SKM-1 treated with dmso at 0.1 percent for 144 hours (cell line): ENCODE results near the gene VPS72.
"Not testable (repeated sequence)": the region's sequence is repeated elsewhere in the genome, so short reads cannot be mapped to it uniquely, and the experiment has no call there.

Experiments used
- DNase-seq: peaks from one replicate; lab custom pipeline; 2025; ENCODE audit not compliant: unreplicated experiment; lab: John Stamatoyannopoulos, UW

VPS72 gene

DNA sequence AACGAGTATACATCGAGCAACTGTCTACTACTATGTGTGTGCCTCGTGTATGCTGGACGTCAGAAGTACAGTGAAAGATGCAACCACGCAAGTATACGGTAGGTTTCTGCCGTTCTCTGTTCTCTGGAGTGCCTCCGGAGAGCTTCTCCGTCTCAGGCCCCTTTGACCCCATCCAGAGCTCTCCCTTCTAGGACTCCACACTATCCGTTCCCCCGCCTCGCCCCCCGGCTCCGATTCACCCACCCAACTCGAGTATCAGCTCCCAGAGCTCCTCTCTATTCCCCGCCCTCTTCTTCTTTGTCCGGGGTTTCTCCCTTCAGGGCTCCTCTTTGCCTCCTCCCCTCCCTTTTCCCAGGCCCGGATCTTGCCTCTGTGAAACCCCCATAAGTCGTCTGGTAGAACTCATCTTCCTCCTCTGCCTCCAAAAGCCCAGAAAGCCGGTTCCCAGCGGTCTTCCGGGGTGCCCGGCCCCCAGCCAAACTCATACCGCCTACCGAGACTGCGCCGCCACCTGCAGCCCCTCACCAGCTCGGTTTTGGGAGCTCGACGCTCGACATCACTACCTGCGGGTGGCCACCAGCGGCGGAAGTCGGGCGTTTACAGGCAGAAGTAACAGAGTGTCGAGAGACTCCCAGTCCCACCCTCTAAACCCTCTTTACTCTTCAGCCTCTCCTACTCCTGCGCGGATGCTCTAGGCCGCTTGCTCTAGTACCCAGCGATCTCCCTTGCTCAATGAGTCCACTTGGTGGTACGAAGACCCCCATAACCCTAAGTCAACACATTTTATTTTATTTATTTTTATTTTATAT lies at the start of gene VPS72:
Gene VPS72, minus strand, starts transcription at position 561 of the 809 bp plus-strand sequence. Its CDS starts 76 bp downstream, at position 485.
- peak; percentile 96 for DNase-seq

- no peak for DNase-seq
These were observed 48.4 kb upstream of the VPS72 start for GRCh38 chr1:151238467-151238739.

- peak; percentile 42 for DNase-seq
These were observed 47.9 kb upstream of the VPS72 start for GRCh38 chr1:151237678-151238466.

DNA sequence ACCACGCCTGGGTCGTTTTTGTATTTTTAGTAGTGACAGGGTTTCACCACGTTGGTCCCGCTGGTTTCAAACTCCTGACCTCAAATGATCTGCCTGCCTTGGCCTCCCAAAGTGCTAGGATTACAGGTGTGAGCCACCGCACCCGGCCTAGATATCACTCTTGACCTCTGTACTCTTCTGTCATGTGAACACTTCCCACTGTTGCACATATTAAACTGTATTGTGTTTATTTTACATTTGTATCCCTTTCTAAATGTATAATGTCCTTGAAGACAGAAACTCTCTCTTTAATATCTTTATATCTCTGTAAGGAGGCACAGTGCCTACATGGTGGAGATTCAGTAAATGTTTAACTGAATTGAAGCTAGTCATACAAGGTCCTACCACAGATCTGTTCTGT lies 45.2 kb upstream of the VPS72 start:
- no peak for DNase-seq

DNA sequence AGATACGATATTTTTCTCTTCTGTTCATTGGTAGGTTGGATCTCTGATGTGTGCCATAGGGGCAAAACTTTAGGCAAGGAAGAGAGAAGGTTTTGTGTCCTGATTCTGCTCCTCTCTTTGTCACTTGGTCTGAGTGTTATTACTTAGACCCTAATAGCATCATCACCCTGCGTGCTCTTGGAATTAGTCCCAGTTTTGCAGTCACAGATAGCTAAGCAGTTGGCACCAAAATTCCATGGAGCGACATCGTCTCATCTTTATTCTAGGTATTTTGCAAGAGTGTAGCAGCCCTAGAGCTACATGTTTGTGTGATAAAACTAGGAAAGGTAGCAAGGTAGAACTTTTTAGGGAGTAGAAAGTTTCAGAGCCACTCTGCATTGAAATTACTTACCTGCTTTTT lies 32.1 kb upstream of the VPS72 start:
- no peak for DNase-seq

DNA sequence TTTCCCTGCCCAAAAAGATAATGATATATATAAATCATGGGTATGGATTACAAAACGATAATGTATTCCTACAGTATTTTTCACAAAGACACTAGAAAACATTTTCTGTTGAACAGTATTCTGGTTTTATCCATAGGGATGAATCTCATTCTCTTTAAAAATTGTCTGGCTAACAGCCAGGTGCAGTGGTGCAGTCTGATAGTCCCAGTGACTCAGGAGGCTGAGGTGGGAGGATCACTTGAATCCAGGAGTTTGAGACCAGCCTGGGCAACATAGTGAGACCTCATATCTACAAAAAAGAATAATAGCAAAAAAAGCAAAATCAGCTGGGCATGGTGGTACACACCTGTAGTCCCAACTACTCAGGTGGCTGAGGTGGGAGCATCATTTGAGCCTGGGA lies 31.6 kb upstream of the VPS72 start:
- no peak for DNase-seq

GRCh38 chr1:151213560-151213959 lies 23.6 kb upstream of the VPS72 start:
- DNase-seq: no peak

- DNase-seq: no peak
These were observed 22.1 kb upstream of the VPS72 start for GRCh38 chr1:151211972-151212705.

DNA sequence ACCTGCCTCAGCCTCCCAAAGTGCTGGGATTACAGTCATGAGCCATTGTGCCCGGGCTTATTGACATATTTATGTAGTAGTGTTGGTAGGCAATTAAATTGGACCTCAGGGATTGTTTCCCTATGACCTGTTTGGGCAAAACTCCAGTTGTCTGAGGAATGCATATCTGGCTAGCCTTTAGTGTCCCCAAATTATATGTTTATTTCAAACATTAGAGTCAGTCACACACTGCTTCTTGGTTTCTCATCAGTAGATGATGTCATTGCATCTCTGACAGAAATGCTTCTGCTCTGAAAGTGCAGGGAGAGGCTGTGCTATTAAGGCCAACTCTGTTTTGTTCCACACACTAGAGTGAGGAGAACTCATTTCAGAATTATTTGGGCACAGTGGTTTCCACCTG lies 20.8 kb upstream of the VPS72 start:
- no peak for DNase-seq

DNA sequence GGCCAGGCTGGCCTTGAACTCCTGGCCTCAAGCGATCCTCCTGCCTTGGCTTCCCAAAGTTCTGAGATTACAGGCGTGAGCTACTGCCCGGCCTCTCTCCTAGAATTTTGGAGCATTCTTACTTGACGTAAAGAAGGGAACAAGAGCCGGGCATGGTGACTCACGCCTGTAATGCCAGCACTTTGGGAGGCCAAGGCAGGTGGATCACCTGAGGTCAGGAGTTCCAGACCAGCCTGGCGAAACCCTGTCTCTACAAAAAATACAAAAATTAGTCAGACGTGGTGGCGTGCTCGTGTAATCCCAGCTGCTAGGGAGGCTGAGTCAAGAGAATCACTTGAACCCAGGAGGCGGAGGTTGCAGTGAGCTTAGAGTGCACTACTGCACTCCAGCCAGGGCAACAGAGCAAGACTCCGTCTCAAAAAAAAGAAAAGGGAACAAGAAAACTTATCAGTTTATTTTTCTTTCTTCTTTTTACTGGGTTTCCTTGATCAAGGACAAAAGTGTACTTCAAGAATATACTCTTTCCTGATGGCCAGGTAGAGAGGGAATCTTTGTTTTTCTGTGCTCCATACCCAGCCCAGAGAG lies 15.5 kb upstream of the VPS72 start:
- DNase-seq: not testable (repeated sequence)

GRCh38 chr1:151199873-151200581 lies 10.0 kb upstream of the VPS72 start:
- DNase-seq: no peak

GRCh38 chr1:151198254-151199127 lies 8.5 kb upstream of the VPS72 start, which contains the start of gene PIP5K1A:
Gene PIP5K1A, plus strand, starts transcription at chr1:151198552. Its CDS starts 445 bp downstream, at chr1:151198997.
- DNase-seq: peak; percentile 100

DNA sequence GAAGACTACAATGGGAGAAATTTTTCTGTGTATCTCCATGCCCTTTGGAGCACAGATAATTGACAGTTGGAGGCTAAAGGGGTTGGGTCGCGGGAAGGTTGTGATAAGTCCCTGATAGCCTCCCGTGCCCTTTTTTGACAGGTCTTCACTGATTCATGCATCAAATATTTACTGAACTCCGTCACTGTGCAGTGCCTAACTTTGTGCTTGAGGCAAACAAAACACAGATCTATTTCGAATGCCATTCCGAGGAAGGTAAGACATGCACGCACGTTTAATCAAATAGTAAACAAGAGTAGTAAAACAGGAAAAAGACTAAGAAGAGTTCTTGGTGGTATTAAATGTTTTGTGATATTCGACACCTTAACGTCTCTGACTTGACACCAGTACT lies 7.9 kb upstream of the VPS72 start:
- no peak for DNase-seq

DNA sequence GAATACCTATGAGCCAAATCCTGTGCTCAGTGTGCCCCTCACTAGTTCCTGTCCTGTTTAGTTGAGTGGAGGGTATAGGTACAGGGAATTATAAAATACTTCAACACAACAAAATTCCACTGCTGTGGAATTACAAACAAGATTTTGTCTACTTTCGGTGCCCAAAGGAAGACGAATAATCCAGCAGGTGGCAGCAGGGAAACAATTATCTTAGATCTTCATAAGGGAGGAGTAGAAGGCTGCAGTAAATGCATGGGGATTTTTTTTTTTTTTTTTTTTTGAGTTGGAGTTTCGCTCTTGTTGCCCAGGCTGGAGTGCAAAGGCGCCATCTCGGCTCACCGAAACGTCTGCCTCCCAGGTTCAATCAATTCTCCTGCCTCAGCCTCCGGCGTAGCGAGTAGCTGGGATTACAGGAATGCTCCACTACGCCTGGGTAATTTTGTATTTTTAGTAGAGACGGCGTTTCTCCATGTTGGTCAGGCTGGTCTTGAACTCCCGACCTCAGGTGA lies 6.3 kb upstream of the VPS72 start:
- DNase-seq: peak; percentile 84

DNA sequence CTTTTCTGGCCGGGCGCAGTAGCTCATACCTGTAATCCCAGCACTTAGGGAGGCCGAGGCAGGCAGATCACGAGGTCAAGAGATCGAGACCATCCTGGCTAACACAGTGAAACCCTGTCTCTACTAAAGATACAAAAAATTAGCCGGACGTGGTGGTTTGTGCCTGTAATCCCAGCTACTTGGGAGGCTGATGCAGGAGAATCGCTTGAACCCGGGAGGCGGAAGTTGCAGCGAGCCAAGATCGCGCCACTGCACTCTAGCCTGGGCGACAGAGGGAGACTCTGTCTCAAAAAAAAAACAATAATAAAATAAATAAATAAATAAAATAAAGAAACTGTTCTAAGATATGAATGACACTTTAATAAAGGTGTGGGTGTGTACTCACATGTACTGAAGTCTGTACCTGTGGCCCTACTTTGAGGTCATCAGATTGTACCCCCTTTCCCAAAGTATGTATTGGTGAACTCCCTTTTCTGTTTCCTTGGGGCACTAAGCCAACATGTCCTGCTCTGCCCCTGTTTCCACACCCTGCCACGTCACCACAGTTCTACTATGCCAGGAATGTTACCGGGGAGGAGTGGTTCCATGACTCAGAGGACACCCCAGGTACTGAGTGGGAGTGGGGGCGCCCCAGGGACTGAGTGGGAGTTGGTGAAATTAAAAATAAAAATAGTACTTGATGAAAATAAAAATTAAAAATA lies 5.0 kb upstream of the VPS72 start:
- peak; percentile 59 for DNase-seq

DNA sequence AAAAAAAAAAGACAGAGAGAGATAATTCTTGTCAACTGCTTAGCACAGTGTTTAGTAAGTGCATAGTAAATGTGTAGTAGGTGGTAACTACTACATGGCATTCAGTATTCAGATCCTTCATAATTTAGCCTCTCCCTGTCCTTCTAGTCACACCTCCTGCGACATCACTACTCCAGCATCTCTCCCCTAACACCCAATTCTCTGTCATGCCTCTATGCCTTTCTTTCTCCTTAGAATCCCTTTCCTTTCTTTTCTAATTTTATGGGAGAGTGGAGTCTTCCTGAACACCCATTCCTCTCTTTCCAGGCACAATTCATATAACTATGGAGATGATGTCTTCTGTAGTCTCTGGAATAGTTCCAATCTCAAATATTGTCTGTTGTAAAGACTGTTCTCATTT lies 3.9 kb upstream of the VPS72 start:
- DNase-seq: no peak

DNA sequence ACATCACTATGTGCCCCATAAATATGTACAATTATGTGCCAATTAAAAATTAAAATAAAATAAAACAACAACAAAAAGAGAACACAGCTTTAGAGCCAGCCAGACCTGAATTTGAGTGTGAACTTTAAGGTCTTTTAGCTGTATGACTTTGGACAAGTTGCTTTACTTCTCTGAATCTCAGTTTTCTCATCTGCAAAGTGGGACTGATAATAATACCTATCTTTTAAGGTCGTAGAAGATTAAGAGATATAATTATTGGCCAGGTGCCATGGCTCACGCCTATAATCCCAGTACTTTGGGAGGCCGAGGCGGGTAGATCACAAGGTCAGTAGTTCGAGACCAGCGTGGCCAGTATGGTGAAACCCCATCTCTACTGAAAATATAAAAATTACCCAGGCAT lies 3.3 kb upstream of the VPS72 start:
- DNase-seq: no peak

DNA sequence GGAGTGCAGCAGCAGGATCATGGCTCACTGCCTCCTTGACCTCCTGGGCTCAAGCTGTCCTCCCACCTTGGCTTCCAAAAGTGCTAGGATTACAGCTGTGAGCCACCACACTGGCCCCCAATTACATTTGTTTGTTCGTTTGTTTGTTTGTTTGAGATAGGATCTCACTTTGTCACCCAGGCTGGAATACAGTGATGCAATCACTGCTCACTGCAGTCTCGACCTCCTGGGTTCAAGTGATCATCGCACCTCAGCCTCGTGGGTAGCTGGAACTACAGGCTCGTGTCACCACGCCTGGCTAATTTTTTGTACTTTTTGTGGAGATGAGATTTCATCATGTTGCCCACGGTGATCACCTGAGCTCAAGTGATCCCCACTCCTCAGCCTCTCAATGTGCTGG lies 2.0 kb upstream of the VPS72 start:
- DNase-seq: no peak

DNA sequence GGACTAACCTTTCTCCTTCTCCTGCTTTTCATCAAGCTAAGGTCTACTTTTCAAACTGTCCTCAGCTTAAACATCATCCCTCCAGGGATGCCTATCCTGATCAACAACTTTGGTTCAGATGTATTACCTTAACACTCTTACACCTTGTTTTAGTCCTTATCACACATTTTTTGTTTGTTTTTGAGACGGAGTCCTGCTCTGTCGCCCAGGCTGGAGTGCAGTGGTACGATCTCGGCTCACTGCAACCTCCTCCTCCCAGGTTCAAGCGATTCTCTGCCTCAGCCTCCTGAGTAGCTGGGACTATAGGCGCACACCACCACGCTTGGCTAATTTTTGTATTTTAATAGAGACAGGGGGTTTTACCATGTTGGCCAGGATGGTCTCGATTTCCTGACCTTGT lies 1.3 kb downstream of the VPS72 start:
- not testable (repeated sequence) for DNase-seq
